HG02623 (cell line): ENCODE results near the gene EMD.
"Not testable (repeated sequence)": the region's sequence is repeated elsewhere in the genome, so short reads cannot be mapped to it uniquely, and the experiment has no call there.

Source experiments
- ATAC-seq: cut with Tn5 transposase; IDR thresholded peaks from one replicate; pipeline ENCODE4 v1.9.1; 2021; ENCODE audit warnings: moderate library complexity; ENCODE audit not compliant: unreplicated experiment

EMD gene

DNA sequence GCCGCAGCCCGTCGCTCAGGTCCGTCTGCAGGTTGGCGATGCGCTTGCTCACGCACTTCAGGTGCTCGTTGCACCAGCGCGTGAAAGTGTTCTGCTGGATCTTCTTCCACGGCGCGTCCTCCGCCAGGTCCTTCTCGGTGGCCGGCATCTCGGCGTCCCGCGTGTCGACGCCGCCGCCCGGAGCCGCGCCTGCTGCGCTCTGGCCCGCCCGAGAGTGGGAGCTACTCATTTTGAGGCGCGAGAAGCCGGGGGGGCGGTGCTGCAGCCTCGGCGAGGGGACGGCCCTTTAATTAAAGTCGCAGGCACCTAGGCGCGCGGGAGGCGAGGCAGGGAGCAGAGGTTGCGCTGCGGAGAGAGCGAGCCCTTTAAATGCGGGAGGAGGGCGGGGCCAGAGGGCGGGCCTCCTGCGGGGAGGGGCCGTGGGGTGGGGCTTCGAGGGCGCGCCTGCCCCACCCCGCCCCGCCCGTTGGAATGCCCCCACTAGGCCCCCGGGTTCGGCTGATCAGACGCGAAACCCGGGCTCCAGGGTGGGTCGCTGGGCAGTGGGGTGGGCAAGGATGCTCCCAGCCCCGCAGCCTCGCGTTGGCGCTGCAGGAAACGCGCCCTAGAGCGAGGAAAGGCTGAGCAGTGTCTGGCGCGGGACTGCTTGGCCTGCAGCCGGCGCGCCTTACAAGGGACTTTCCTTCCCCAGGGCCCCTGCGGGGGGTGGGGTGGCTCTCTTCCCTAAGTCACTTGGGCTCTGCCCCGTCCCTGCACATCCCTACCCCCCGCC is 7.9 kb upstream of the EMD start:
- ATAC-seq, result peak; percentile 54

DNA sequence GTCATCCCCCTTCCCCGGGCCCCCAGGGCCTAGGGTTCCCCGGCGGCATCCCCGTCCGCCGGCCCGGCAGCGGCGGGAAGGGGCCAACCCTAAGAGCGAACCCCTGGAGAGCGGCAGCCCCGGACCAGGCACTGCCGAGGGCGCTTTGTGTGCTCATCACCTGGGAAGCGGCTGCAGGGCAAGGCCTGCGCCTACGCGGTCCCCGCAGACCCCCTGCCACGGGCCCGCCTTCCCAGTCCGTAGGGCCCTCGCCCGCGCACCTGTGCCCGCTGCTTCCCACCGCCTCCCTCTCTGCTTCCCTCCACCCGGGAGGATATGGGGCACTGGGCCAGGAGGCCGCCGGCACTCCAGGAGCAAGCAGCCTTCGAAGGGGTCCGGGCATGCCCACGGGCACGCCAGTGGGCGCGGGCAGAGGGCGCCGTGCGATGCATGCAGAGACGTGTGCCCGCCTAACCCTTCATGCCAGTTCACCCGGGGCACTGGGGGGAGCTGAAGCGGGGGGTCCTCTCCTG is 7.2 kb upstream of the EMD start:
- no peak for ATAC-seq

DNA sequence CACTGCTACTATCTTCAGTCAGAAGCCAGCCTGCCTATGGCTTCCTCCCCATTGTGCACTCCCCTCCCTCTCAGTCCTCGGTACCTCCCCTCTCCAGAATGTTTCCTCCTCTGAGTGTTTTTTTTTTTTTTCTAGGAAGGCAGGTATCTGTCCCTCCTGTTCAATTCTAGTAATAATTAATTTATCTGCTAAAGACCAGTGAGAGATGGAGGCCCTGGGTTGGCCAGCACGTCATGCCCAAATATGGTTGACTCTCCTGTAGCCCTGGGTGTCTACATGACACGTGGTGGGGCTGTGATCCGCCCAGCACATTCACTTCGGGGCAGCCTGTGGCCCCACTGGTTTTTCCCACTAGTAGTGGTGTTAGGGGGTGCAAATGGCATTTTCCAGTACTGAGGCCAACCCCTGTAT is 6.5 kb upstream of the EMD start:
- ATAC-seq, result no peak

DNA sequence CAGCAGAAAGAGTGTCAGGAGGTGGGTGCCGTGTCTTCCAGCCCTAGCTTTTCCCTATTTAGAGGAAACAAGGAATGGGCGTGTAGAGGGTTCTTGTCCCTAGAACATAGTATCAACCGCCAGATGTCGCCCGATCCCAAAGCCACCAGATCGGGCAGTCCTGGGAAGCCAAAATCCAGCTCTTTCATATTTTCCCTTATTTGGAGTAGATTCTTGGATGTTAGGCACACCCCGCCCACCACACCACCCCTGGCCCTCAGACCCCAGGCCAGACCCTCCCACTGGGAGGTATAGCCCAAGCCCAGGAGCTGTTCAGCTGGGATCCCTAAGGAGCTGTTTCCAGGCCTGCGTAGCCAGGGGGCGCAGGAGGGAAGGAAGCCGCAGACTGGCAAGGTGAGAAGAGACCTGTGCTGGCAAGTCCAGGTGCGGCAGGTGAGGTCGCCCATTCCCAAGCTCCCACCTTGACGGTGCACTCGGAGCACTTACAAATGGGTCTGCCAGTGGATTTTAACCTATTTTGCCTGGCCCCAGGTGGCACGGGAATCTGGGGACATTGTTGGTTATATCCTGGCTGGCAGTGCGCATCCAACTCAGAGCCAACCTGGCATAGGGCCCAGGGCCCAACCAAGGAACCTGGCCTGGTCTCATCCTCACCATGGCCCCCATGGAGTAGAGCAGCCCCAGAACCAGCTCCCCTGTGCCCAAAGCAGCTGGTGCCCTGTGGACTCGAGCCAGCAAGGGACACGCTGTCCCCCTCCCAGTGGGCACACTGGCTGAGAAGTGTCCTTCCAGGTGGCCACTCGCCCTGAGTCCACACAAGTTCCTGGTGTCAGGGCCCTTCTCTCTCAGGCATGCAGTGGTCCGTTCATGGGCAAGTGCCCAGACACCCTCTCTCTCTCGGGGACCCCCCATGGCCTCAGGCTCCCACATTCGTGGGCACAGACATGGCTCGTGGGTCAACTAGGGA is 5.5 kb upstream of the EMD start:
- ATAC-seq, result no peak

DNA sequence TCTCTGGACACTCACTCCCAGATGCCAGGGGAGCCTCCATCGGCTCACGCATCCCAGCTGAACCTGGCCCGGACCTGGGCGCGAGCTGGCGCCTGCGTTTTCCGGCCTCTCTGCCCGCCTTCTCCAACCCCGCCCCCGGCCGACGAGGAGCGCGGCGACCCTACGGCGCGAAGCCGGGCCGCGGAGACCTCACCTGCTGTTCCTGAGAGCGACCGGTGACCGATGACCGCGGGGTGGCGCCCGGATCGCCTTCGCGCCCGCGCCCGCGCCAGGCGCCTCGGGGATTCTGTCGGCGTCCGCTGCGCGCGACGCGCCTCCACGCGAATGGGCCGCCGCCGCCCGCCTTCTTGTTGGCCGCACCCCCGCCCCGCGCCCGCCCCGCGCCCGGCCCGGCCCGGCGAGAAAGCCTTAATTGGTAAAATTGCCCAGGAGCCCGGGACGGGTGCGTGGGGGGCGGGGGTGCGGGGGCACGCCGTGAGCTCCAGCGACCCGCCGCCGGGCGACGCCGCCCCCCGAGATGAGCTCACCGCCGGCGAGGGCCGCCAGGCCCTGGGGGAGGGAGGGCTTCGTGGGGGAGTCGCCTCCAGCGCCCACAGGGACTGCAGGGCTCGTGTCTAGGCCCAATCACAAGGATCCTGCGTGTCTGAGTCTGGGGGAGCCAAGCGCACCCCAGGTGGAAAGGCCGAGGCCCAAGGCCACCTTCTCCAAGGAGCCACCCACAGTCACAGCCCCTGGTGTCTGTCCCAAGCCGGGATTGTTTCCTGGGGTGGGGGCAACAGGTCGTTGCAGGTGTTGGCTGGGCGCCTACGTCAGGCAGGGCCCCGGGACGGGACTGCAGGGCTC is 4.6 kb upstream of the EMD start, which contains the start of gene FLNA:
Gene FLNA (minus strand): TSS at position 322 of the 843 bp plus-strand sequence. CDS start 3,389 bp downstream, outside the sequence.
- ATAC-seq, result no peak

DNA sequence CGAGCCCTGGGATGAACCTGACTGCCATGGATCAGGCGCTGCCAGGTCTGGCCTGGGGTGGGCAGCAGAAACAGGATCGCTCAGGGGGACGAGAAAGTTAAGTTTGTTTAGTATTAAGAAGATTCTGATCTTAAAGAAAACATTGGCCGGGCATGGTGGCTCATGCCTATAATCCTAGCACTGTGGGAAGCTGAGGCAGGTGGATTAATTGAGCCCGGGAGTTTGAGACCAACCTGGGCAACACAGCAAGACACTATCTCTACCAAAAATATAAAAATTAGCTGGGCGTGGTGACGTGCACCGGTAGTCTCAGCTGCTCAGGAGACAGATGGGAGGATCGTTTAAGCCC is 4.0 kb upstream of the EMD start:
- ATAC-seq, result no peak

DNA sequence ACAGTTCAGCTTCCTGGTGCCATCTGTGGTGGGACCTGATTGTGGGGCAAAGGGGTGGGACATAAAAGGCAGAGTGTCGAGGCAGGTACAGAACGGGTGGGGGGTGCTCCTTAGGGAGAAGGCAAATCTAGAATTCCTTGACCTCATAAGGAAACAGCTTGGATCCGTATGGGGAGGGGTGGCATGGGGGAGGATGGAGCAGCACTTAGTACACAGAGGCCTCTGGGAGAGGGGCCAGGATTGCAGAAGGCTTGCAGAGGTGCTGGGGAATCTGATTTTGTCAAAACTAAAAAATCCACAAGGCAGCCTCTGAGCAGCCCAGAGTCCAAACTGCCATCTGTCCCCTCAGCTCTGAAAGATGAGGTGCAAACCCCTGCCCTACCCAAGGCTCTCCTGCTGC is 2.3 kb upstream of the EMD start:
- ATAC-seq, result no peak

DNA sequence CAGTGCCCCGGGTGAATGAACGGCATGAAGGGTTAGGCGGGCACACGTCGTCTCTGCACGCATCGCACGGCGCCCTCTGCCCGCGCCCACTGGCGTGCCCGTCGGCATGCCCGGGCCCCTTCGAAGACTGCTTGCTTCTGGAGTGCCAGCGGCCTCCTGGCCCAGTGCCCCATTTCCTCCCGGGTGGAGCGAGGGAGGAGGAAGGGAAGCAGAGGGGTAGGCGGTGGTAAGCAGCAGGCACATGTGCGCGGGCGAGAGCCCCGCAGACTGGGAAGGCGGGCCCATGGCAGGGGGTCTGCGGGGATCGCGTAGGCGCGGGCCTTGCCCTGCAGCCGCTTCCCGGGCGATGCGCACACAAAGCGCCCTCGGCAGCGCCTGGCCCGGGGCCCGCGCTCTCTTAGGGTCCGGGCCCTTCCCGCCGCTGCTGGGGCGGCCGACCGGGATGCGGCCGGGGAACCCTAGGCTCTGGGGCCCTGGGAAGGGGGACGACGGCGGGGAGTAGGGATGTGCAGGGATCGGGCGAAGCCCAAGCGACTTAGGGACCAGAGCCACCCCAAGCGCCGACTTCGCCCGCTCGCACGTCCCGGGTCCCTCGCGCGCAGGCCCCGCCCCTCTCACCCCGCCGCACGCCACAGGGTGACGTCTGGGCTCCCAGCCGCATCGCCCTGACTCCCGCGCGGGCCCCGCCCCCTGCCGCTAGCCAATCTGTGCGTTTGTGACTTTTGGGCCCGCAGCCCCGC is 866 bp upstream of the EMD start:
- ATAC-seq, result no peak

DNA sequence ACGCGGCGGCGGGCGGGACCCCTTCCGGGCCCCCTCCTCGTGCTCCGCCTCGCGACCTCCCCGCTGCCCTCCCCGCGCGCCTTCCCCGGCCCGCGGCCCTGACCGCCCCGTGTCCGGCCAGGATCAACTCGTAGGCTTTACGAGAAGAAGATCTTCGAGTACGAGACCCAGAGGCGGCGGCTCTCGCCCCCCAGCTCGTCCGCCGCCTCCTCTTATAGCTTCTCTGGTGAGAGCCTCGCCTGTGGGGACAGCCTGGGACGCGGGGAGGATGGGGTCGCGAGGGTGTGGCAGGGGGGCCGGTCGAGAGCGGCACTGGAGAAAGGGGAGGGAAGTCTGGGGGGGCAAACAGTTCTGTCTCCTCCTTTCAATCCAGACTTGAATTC is 465 bp downstream of the EMD start:
- ATAC-seq, result no peak

DNA sequence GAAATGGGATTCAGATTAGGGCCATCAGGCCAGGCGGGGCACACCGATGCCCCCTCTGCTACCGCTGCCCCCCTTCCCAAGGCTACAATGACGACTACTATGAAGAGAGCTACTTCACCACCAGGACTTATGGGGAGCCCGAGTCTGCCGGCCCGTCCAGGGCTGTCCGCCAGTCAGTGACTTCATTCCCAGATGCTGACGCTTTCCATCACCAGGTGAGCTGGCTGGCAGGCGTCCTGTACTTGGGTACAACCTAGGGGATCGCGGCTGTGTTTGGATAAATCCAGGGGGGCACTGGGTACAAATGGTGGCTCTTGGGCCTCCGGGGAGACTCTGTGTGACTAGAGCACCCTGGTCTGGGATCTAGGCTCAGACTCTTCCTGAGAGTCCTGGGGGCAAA is 1.1 kb downstream of the EMD start:
- no peak for ATAC-seq

DNA sequence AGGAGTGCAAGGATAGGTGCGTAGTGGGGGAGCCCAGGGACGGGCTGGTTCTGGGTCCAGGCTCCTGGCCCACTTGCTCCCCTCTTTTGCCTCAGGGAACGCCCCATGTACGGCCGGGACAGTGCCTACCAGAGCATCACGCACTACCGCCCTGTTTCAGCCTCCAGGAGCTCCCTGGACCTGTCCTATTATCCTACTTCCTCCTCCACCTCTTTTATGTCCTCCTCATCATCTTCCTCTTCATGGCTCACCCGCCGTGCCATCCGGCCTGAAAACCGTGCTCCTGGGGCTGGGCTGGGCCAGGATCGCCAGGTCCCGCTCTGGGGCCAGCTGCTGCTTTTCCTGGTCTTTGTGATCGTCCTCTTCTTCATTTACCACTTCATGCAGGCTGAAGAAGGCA is 1.7 kb downstream of the EMD start:
- no peak for ATAC-seq

DNA sequence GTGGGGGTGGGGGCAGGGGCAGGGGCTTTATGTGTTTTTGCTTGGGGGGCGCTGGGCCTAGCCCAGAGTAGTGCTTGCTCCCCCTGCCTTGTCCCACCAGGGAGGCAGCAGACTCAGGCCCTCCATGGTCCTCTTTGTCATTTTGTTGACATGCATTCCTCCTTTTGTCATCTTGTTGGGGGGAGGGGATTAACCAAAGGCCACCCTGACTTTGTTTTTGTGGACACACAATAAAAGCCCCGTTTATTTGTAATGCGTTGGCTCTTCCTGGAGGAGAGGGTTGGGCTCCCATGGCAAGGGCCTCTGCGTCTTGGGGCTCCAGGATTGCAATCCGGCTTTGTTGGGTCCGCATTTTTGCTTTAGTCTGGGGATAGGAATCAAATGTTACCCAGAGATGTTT is 2.2 kb downstream of the EMD start:
- no peak for ATAC-seq

DNA sequence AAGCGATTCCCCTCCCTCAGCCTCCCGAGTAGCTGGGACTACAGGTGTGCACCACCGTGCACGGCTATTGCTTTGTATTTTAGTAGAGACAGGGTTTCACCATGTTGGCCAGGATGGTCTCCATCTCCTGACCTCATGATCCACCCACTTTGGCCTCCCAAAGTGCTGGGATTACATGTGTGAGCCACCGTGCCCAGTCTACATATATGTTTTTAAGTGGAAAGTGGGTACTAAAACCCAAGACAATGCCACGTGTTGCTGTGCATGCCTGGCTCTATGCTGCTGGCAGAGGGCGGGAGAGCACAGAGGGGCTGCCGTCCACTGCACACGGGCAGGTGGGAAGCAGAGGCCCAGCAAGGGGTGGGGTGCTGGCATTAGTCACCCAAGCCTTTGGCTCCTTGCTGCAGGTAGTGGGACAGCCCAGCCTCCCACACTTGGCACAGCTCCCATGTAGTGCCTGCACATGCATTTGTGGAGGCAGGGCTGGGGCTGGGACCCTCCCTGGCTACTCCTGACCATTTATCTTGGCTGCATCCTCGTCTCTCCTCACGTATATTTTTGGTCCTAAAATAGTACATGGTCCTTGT is 3.5 kb downstream of the EMD start:
- ATAC-seq, result no peak

DNA sequence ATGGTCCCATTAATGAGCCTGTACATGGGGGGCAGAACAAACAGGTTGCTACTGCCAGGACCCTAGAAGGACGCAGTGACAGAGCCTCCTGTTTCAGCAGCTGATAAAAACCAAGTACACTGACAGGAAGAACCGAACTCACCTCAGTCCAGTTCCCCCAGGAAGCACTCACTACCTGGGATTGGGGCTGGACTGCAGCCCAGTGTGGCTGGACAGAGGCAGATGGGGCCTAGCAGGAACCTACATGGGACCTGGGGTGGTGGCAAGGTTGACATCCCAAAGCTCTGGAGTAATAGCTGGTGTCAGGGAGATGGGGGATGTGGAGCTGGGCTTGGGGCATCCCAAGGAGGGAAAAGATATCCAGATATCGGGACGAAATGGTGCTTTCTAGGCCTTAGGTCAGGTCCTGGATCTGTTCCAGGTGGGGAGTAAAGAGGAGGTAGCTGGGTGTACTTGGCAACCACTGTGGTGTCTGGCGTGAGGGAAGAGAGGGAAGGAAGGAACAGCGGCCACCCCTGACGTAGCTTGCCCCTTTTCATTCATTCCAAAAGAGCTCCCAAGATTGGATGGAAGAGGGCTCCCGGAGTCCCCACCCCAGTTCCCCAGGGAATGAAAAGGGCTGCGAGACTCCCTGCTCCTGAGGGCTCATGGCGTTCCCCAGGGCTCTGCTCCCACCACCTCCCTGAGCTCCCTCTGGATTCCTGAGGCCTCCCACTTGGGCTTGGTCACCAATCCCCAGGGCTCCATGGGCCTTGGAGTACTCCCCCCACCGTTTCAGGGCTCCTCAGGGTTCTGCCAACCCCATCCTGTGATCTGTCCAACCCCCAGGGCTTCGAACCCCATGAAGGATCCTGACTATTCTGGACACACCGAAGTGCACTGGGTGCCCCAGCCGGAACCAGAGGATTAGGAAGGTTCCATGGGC is 4.5 kb downstream of the EMD start:
- ATAC-seq, result no peak

DNA sequence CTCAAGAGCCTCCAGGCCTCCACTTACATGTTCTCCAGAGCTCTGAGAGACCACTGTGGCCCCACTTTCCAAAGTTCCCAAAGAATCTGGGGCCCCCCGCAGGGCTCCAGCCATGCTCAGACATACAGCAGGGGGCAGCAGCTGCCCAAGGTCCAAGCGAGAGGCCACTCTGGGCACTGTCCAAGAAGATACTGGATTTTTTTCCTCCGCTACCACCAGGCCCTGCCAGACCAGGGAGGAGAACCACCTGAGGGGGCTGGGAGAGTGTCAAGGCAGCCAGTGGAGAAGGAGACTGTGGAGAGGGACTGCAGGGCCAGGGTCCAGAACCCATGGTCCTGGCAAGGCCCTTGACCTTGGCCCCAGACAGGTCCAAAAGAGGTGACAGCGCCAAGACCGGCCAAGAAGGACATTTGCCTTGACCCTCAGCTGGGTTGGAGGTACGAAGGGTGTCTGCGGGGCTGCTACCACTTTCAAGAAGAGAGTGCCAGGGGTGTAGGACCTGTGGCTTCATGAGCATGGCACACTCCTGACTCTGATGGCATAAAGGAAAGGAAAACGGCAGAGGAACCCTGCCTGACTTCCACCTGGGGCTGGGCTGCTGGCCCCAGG is 5.3 kb downstream of the EMD start:
- ATAC-seq, result no peak

DNA sequence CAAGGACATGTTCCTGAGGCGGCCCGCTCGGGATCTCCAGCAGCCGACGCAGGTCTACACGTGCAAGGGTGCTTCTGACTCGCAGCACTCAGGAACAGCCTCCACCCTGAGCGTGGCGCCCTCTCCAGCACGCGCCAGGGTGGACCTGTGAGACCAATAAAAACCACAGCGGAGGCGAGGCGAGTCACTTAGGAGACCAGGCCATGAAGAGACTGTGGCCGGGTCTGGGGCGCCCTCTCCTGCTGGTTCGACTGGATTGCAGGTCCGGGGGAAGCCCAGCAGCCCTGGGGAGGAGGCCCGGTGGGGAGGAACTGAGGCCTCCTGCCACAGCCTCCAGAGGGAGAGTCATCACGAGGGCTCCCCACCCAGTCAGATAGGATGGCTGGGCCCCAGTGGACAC is 9.0 kb downstream of the EMD start:
- peak; percentile 24 for ATAC-seq

DNA sequence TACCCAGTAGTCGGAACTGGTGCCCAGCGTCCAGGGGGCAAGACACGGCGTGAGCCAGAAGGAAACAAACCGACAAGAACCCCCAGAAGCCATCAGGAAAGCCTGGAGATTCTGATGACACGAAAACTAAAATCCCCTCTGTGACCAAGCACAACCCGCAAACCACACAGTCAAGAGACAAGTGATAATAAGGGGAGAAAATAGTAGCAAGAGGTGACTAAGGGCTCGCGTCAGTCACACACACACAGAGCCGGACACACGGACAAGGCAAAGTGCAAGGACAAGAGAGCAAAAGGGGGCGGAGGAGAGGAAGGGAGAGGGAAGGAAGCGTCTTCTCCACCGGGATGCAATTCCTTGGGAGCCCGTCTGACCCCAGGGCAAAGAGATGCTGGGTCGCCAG is 9.6 kb downstream of the EMD start:
- ATAC-seq, result not testable (repeated sequence)
